K562 (cell line): ENCODE data around the gene CNIH4. TPM values are rescaled to one million over a fixed set of nuclear protein-coding genes. Genes with fewer than 3 reads are reported as not detected.

Experiments
- EP400 ChIP-seq: fragments of 450-650 bp; IDR thresholded peaks from 2 replicates; pipeline ENCODE4 v1.6.1; 2017; ENCODE audit warnings: antibody characterized with exemption, mild to moderate bottlenecking, moderate library complexity
- HMGN3 ChIP-seq: IDR thresholded peaks from 2 replicates; pipeline ENCODE4 v1.6.1; 2011; ENCODE audit warnings: borderline replicate concordance, low read depth, mild to moderate bottlenecking, mixed read lengths, low read length; ENCODE audit not compliant: insufficient read length; ENCODE audit errors: extremely low read depth
- HOXB6 ChIP-seq: fragments of 250-450 bp; sonication (Bioruptor Pico); IDR thresholded peaks from 2 replicates; pipeline ENCODE4 v1.5.1; 2022; ENCODE audit warnings: mild to moderate bottlenecking, borderline replicate concordance
- MITF ChIP-seq: IDR thresholded peaks from 2 replicates; pipeline ENCODE4 v1.6.1; 2014; ENCODE audit warnings: antibody characterized with exemption
- POU5F1 ChIP-seq: fragments of 150-350 bp; IDR thresholded peaks from 2 replicates; pipeline ENCODE4 v1.6.1; 2014; ENCODE audit warnings: borderline replicate concordance, low read length, low read depth, mild to moderate bottlenecking; ENCODE audit not compliant: partially characterized antibody
- SAFB ChIP-seq: fragments of 200-400 bp; formaldehyde crosslinking; IDR thresholded peaks from 2 replicates; pipeline ENCODE4 v1.6.1; 2017; ENCODE audit warnings: low read depth, low read length, borderline replicate concordance
- SNRNP70 ChIP-seq: fragments of 200-400 bp; formaldehyde crosslinking; optimal IDR thresholded peaks from 2 replicates; pipeline ENCODE3; 2017; ENCODE audit warnings: low read depth, low read length
- SREBF2 ChIP-seq: sonication (generic); formaldehyde crosslinking; IDR thresholded peaks from 2 replicates; pipeline ENCODE4 v1.4.0; 2020; ENCODE audit warnings: mild to moderate bottlenecking, missing genetic modification reagents
- ZBTB40 ChIP-seq, 2 experiments: fragments of 450-650 bp in 1 of 2; sonication (generic) in 1 of 2; formaldehyde crosslinking in 1 of 2; IDR thresholded peaks; 2 replicates each; pipeline versions ENCODE4 v1.7.1 to v1.9.0; 2016 to 2022; ENCODE audit warnings: inconsistent platforms in 1 of 2, mild to moderate bottlenecking in 1 of 2, missing genetic modification reagents in 1 of 2
- ZFP36 ChIP-seq: fragments of 150-350 bp; IDR thresholded peaks from 2 replicates; pipeline ENCODE4 v1.6.1; 2018; ENCODE audit warnings: low read length, low read depth; ENCODE audit not compliant: partially characterized antibody
- polyA plus RNA-seq, 8 experiments: library from polyadenylated mRNA; depleted of rRNA in 4 of 8; stranded (reverse) in 5 of 8; unstranded in 3 of 8; fragments of >200 nt; fragmentation: Nextera tagmentation in 2 of 8; fragmentation: Illumina TruSeq in 1 of 8; extraction: Ambion mirVana in 2 of 8; extraction: Trizol in 1 of 8; gene quantifications; 2 replicates each; pipeline versions ENCODE4 v1.2.1 to v1.2.3, GENCODE V29; 2011 to 2014; ENCODE audit warnings: inconsistent platforms in 1 of 8, missing spikeins in 1 of 8
- total RNA-seq, 7 experiments: library from RNA; depleted of rRNA in 6 of 7; stranded (reverse); fragments of >200 nt in 6 of 7; fragmentation: Illumina TruSeq in 2 of 7; extraction: Trizol in 2 of 7; gene quantifications; 2 replicates each; pipeline versions ENCODE4 v1.2.1 to v1.2.3, GENCODE V29; 2011 to 2021; ENCODE audit warnings: low replicate concordance in 1 of 7
- TF ChIP-seq, protein P1 (sequence below): sonication (generic); formaldehyde crosslinking; IDR thresholded peaks from 2 replicates; pipeline ENCODE4 v1.8.0; 2022; ENCODE audit warnings: mild to moderate bottlenecking, missing genetic modification reagents

Gene CNIH4
- total and polyA plus RNA-seq, 9 of the 15 experiments (the other 6 are each of a cell fraction or from before 2014, with no cell fraction given), result 41.3 to 266 (median 61.1) TPM

DNA sequence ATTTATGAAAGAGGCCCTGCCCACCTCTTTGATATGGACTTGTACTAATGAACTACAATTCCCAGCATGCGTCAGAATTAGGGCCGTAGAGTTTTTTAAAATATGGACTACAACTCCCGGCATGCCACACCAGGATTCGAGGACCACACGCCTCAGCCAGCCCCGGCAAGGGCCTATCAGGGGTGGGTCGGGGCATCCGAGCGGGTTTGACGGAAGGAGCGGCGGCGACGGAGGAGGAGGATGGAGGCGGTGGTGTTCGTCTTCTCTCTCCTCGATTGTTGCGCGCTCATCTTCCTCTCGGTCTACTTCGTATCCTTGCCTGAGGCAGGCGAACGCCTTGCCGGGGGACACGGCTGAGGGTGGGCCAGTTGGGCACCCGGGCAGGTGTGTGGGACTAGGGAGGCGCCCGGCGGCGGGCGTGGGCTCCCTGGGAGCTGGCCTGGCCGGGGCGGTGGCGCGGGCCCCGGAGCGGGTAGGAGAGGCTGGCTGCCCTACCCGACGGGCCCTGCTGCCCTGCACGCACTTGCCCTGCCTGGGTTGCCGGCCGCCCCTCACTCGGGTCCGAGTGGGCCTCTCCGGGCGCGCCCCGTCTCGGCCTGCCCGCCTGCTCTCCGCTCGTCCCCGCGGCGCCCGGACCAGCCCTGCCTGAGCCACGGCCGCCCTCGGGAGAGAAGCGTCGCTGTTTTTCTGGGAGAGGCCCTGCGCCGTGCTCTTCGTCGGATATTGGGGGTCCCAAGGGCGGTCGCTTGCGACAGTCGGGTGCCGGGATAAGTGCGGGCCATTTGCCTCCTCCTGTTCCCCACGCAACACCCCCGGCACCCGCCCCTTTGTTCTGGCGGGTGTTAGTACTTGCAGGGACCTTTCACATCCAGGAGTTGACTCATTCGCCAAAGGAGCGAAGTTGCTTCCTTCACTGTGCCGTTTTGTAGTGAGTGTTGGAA lies at the start of gene CNIH4 (continued):
- TF ChIP-seq SREBF2 (CRISPR knock-in tag) (no peak), EP400 (peak; percentile 48; the same call in 1 of the 2 replicates), MITF (no peak), SNRNP70 (no peak), SAFB (peak; percentile 43; the same call in 1 of the 2 replicates), POU5F1 (no peak), HOXB6 (CRISPR knock-in tag) (no peak), ZFP36 (no peak), HMGN3 (peak; percentile 24), ZBTB40 (IDR thresholded peaks at IDR 0.05) (peak; percentile 68), ZBTB40 (CRISPR knock-in tag; IDR thresholded peaks at IDR 0.05) (no peak)
- TF ChIP-seq, protein P1, sequence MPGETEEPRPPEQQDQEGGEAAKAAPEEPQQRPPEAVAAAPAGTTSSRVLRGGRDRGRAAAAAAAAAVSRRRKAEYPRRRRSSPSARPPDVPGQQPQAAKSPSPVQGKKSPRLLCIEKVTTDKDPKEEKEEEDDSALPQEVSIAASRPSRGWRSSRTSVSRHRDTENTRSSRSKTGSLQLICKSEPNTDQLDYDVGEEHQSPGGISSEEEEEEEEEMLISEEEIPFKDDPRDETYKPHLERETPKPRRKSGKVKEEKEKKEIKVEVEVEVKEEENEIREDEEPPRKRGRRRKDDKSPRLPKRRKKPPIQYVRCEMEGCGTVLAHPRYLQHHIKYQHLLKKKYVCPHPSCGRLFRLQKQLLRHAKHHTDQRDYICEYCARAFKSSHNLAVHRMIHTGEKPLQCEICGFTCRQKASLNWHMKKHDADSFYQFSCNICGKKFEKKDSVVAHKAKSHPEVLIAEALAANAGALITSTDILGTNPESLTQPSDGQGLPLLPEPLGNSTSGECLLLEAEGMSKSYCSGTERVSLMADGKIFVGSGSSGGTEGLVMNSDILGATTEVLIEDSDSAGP (CRISPR knock-in tag), result 0 out of 2 replicates have a peak, but pooled peaks have one; percentile 26
